ENCODE results near the gene HTR7. TPM values are rescaled to one million over a fixed set of nuclear protein-coding genes. Genes with fewer than 3 reads are reported as not detected.
"Not testable (repeated sequence)": the region's sequence is repeated elsewhere in the genome, so short reads cannot be mapped to it uniquely, and the experiment has no call there.

The HTR7 gene
- total RNA-seq, 1 donor from 2014 or later: 0.24 TPM

DNA sequence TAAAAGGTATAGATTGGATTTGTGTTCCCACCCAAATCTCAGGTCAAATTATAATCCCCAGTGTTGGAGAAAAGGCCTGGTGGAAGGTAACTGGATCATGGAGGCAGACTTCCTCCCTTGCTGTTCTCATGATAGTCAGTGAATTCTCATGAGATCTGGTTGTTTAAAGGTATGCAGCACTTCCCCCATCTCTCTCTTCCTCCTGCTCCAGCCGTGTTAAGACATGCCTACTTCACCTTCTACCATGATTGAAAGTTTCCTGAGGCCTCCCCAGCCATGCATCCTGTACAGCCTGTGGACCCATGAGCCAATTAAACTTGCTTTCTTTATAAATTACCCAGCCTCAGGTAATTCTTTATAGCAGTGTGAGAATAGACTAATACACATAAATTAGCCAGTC lies 39.1 kb downstream of the HTR7 start:
- no peak overlapping the region for H3K27ac Mint-ChIP-seq (ENCODE audit: unreplicated experiment)
- H3K9me3 Mint-ChIP-seq (ENCODE audit: unreplicated experiment): peaks cover 8% of the 10 kb centered on the region
- no peaks in the 10 kb centered on the region for H3K36me3 Mint-ChIP-seq (ENCODE audit: unreplicated experiment)
- TF ChIP-seq, protein P1, sequence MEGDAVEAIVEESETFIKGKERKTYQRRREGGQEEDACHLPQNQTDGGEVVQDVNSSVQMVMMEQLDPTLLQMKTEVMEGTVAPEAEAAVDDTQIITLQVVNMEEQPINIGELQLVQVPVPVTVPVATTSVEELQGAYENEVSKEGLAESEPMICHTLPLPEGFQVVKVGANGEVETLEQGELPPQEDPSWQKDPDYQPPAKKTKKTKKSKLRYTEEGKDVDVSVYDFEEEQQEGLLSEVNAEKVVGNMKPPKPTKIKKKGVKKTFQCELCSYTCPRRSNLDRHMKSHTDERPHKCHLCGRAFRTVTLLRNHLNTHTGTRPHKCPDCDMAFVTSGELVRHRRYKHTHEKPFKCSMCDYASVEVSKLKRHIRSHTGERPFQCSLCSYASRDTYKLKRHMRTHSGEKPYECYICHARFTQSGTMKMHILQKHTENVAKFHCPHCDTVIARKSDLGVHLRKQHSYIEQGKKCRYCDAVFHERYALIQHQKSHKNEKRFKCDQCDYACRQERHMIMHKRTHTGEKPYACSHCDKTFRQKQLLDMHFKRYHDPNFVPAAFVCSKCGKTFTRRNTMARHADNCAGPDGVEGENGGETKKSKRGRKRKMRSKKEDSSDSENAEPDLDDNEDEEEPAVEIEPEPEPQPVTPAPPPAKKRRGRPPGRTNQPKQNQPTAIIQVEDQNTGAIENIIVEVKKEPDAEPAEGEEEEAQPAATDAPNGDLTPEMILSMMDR (IDR thresholded peaks at IDR 0.05): no peak
- no peak for DNase-seq (ENCODE audit: extremely low spot score, unreplicated experiment)
- peaks cover 3% of the 10 kb centered on the region for H3K27me3 Mint-ChIP-seq (ENCODE audit: unreplicated experiment)
- H3K4me1 Mint-ChIP-seq (ENCODE audit: unreplicated experiment): no peaks in the 10 kb centered on the region
- H3K4me3 Mint-ChIP-seq (ENCODE audit: unreplicated experiment): no peak overlapping the region

DNA sequence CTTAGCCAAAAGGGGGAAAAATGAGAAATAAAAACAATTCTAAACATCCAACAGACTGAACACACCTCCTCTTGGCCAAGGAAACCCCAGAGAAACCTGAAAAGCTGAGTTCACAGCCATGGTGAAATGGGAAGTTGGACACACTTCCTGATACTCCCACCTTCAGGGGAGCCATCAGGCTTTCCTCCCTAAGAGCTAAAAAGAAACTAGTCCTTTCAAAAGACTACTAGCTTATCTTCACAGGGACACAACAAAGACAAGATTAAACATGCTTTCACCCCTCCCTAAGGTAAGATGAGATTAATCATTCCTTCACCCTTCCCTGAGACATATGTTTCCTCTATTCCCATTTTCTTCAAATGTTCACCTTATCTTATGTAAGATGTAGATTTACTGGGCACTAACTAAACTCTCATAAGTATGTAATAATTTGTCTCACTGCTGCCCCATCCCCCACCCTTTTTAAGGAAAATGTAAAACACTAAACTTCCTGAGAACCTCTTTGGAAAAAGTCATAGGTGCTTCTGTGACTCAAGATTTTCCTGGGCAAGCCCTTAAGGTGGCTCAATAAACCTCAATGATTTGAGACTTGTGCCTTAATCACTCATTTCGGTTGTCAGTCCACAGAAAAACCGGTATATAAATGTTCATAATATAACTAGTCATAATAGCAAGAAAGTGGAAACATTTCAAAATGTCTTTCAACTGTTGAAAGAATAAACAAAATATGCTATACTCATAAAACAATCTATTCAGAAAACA lies 40.5 kb downstream of the HTR7 start:
- TF ChIP-seq, protein P1 (IDR thresholded peaks at IDR 0.05): no peak
- Mint-ChIP-seq H3K9me3 (ENCODE audit: unreplicated experiment) (peaks cover 6% of the 10 kb centered on the region), H3K27ac (ENCODE audit: unreplicated experiment) (no peak overlapping the region), H3K4me1 (ENCODE audit: unreplicated experiment) (no peaks in the 10 kb centered on the region), H3K36me3 (ENCODE audit: unreplicated experiment) (no peaks in the 10 kb centered on the region), H3K27me3 (ENCODE audit: unreplicated experiment) (peaks cover 3% of the 10 kb centered on the region), H3K4me3 (ENCODE audit: unreplicated experiment) (no peak overlapping the region)
- no peak for DNase-seq (ENCODE audit: extremely low spot score, unreplicated experiment)

DNA sequence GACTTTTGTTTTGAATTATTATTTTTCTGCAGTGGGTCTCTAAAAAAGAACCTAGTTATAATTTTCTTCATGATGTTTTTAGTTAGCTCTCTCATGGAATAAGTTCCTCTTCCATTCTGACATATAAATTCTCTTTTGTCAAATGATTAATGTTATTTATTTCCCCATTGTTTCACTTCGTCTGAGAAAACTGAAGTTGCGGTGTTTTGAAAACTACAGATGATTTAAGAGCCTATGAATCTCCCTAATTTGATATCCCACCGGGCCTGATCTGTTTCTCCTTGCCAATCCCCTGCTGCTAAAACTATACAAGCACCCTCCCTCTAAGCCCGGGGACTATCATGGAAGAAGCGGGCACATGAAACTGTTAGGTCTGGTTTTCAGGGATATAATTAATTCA lies 41.4 kb downstream of the HTR7 start:
- H3K9me3 Mint-ChIP-seq (ENCODE audit: unreplicated experiment): no peaks in the 10 kb centered on the region
- no peak overlapping the region for H3K4me3 Mint-ChIP-seq (ENCODE audit: unreplicated experiment)
- no peaks in the 10 kb centered on the region for H3K4me1 Mint-ChIP-seq (ENCODE audit: unreplicated experiment)
- no peaks in the 10 kb centered on the region for H3K36me3 Mint-ChIP-seq (ENCODE audit: unreplicated experiment)
- TF ChIP-seq, protein P1 (IDR thresholded peaks at IDR 0.05): no peak
- no peak for DNase-seq (ENCODE audit: extremely low spot score, unreplicated experiment)
- no peak overlapping the region for H3K27ac Mint-ChIP-seq (ENCODE audit: unreplicated experiment)
- H3K27me3 Mint-ChIP-seq (ENCODE audit: unreplicated experiment): no peaks in the 10 kb centered on the region

DNA sequence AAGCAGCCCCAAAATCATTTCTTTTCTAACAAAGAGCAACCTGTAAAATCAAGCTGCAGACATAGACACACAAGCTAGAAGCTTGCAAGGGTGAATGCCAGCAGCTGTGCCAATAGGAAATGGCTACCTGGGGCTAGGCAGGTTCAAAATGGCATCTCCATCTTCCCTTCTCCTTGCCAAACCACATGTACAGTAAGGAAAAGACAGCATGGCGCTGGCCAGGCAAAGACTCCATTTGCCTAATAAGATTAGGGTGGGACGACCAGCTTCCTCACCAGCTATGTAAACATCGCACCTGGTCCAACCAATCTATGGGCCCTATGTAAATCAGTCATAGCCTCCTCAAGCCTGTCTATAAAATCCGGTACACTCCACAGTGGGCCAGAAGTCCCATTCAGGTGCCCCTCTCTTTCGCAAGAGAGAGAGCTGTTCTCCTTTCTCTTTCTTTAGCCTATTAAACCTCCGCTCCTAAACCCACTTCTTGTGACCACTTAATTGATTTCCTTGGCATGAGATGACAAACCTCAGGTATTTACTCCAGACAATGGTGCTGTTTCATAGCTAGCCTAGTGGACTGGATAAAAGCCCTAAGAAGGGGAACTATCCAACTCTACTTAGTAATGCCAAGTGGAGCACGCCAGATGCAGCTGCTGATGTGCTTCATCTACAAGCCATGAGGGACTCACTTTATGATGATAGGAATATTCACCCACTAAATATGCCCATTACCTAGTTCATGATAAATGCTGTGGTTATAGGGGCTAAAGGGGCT lies 44.1 kb downstream of the HTR7 start:
- H3K4me3 Mint-ChIP-seq (ENCODE audit: unreplicated experiment): no peak overlapping the region
- H3K27ac Mint-ChIP-seq (ENCODE audit: unreplicated experiment): no peak overlapping the region
- no peak for DNase-seq (ENCODE audit: extremely low spot score, unreplicated experiment)
- TF ChIP-seq, protein P1 (IDR thresholded peaks at IDR 0.05): no peak
- no peaks in the 10 kb centered on the region for H3K36me3 Mint-ChIP-seq (ENCODE audit: unreplicated experiment)
- H3K4me1 Mint-ChIP-seq (ENCODE audit: unreplicated experiment): no peaks in the 10 kb centered on the region
- no peaks in the 10 kb centered on the region for H3K9me3 Mint-ChIP-seq (ENCODE audit: unreplicated experiment)
- H3K27me3 Mint-ChIP-seq (ENCODE audit: unreplicated experiment): no peaks in the 10 kb centered on the region

DNA sequence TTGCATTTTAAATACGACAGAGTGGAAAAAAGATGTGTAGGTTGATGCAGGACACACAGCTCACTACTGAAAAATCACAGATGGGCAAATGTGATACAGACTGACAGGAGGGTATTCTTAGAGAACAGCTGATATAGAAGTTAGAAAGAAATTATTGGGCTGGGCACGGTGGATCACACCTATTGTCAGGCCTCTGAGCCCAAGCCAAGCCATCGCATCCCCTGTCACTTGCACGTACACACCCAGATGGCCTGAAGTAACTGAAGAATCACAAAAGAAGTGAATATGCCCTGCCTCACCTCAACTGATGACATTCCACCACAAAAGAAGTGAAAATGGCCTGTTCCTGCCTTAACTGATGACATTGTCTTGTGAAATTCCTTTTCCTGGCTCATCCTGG lies 50.7 kb downstream of the HTR7 start:
- not testable (repeated sequence) for H3K27me3 Mint-ChIP-seq (ENCODE audit: unreplicated experiment); H3K36me3 Mint-ChIP-seq (ENCODE audit: unreplicated experiment); H3K4me3 Mint-ChIP-seq (ENCODE audit: unreplicated experiment); H3K4me1 Mint-ChIP-seq (ENCODE audit: unreplicated experiment); H3K27ac Mint-ChIP-seq (ENCODE audit: unreplicated experiment); DNase-seq (ENCODE audit: extremely low spot score, unreplicated experiment); H3K9me3 Mint-ChIP-seq (ENCODE audit: unreplicated experiment)
